Neural cell (in vitro differentiated cells): ENCODE results near the gene NEURL1. TPM values are rescaled to one million over a fixed set of nuclear protein-coding genes. Genes with fewer than 3 reads are reported as not detected.

Source experiments
- H2AFZ ChIP-seq: fragments of 200-600, 300-800 bp; sonication (generic), shearing (Covaris generic); 2 replicates; pipeline ENCODE4 v1.6.0; 2014; ENCODE audit warnings: low read depth, mild to moderate bottlenecking, antibody characterized with exemption, low read length, moderate library complexity
- H3F3A ChIP-seq: fragments of 200-600 bp; shearing (Covaris generic); 2 replicates; pipeline ENCODE4 v1.6.1; 2016; ENCODE audit warnings: mild to moderate bottlenecking, moderate library complexity, mixed read lengths, antibody characterized with exemption, low read length; ENCODE audit not compliant: insufficient read depth, poor library complexity, severe bottlenecking
- H3K27ac ChIP-seq: fragments of 200-600, 300-800 bp; sonication (generic), shearing (Covaris generic); 2 replicates; pipeline ENCODE4 v1.5.1; 2014; ENCODE audit warnings: mild to moderate bottlenecking, low read length, moderate library complexity
- H3K27me3 ChIP-seq: fragments of 300-800, 200-600 bp; sonication (generic), shearing (Covaris generic); 2 replicates; pipeline ENCODE4 v1.6.0; 2014; ENCODE audit warnings: mild to moderate bottlenecking, low read depth, low read length, moderate library complexity; ENCODE audit not compliant: insufficient read depth
- H3K36me3 ChIP-seq: fragments of 300-800, 200-600 bp; sonication (generic), shearing (Covaris generic); 2 replicates; pipeline ENCODE4 v1.5.1; 2014; ENCODE audit warnings: mild to moderate bottlenecking, antibody characterized with exemption, low read length, moderate library complexity; ENCODE audit not compliant: insufficient read depth
- H3K4me2 ChIP-seq: fragments of 300-800, 200-600 bp; sonication (generic), shearing (Covaris generic); 2 replicates; pipeline ENCODE4 v1.6.0; 2014; ENCODE audit warnings: mild to moderate bottlenecking, low read length
- H3K4me3 ChIP-seq: fragments of 300-800, 200-600 bp; sonication (generic), shearing (Covaris generic); 2 replicates; pipeline ENCODE4 v1.5.1; 2014; ENCODE audit warnings: mild to moderate bottlenecking, low read length, moderate library complexity
- H3K79me2 ChIP-seq: fragments of 200-600 bp; shearing (Covaris generic); replicated peaks from 2 replicates; pipeline ENCODE4 v1.6.0; 2014; ENCODE audit warnings: mild to moderate bottlenecking, low read length, moderate library complexity; ENCODE audit not compliant: insufficient read depth
- H3K9ac ChIP-seq: fragments of 300-800, 200-600 bp; sonication (generic), shearing (Covaris generic); 2 replicates; pipeline ENCODE4 v1.6.1; 2016; ENCODE audit warnings: mild to moderate bottlenecking, low read length, mixed read lengths
- H3K9me2 ChIP-seq: fragments of 200-600 bp; shearing (Covaris generic); 2 replicates; pipeline ENCODE4 v1.6.1; 2016; ENCODE audit warnings: mild to moderate bottlenecking, low read length, mixed read lengths; ENCODE audit not compliant: insufficient read depth
- H3K9me3 ChIP-seq: fragments of 200-600, 300-800 bp; sonication (generic), shearing (Covaris generic); 2 replicates; pipeline ENCODE4 v1.6.1; 2016; ENCODE audit warnings: mild to moderate bottlenecking, mixed run types, low read length, moderate library complexity, mixed read lengths
- H4K20me1 ChIP-seq: fragments of 200-600 bp; shearing (Covaris generic); 2 replicates; pipeline ENCODE4 v1.6.1; 2016; ENCODE audit warnings: mild to moderate bottlenecking, mixed run types; ENCODE audit not compliant: insufficient read depth
- CTCF ChIP-seq: fragments of 450-650 bp; IDR thresholded peaks from 2 replicates; pipeline ENCODE4 v1.5.1; 2014; ENCODE audit warnings: antibody characterized with exemption, mild to moderate bottlenecking, moderate library complexity; ENCODE audit not compliant: poor library complexity, severe bottlenecking
- EP300 ChIP-seq: fragments of 450-650 bp; conservative IDR thresholded peaks from 2 replicates; pipeline ENCODE4 v1.6.1; 2014; ENCODE audit warnings: antibody characterized with exemption, mild to moderate bottlenecking, moderate library complexity; ENCODE audit not compliant: poor library complexity, severe bottlenecking
- EZH2 ChIP-seq: fragments of 200-600, 300-800 bp; shearing (Covaris generic), sonication (generic); IDR thresholded peaks from 2 replicates; pipeline ENCODE4 v1.6.1; 2014; ENCODE audit warnings: antibody characterized with exemption, low read length, borderline replicate concordance, mild to moderate bottlenecking; ENCODE audit not compliant: insufficient read depth, poor library complexity, severe bottlenecking
- MXI1 ChIP-seq: fragments of 450-650 bp; conservative IDR thresholded peaks from 2 replicates; pipeline ENCODE4 v1.6.1; 2014; ENCODE audit warnings: antibody characterized with exemption, mild to moderate bottlenecking; ENCODE audit not compliant: poor library complexity, severe bottlenecking
- POLR2AphosphoS5 ChIP-seq: IDR thresholded peaks from 2 replicates; pipeline ENCODE4 v1.6.1; 2012
- RAD21 ChIP-seq: fragments of 450-650 bp; conservative IDR thresholded peaks from 2 replicates; pipeline ENCODE4 v1.6.1; 2014; ENCODE audit warnings: antibody characterized with exemption, mild to moderate bottlenecking, moderate library complexity
- REST ChIP-seq: IDR thresholded peaks from 2 replicates; pipeline ENCODE4 v1.6.1; 2012; ENCODE audit warnings: borderline replicate concordance
- SMC3 ChIP-seq: fragments of 450-650 bp; conservative IDR thresholded peaks from 2 replicates; pipeline ENCODE4 v1.6.1; 2014; ENCODE audit warnings: antibody characterized with exemption, mild to moderate bottlenecking, moderate library complexity; ENCODE audit not compliant: poor library complexity
- TAF1 ChIP-seq: IDR thresholded peaks from 2 replicates; pipeline ENCODE4 v1.6.1; 2012; ENCODE audit warnings: low read depth
- polyA plus RNA-seq: library from polyadenylated mRNA; depleted of rRNA; stranded (reverse); fragments of >200 nt; gene quantifications from 2 replicates; pipeline ENCODE4 v1.2.3, GENCODE V29; 2014

Gene NEURL1
- polyA plus RNA-seq, 1 donor from 2014 or later, result 12.3 TPM

GRCh38 chr10:103580430-103580829 lies 86.9 kb downstream of the NEURL1 start:
- H3K9me3 ChIP-seq, result no peaks in the 10 kb centered on the region
- H3F3A ChIP-seq, result no peaks in the 10 kb centered on the region
- TF ChIP-seq SMC3 (no peak), CTCF (no peak), REST (no peak), TAF1 (no peak), POLR2AphosphoS5 (no peak), EP300 (no peak), EZH2 (no peak), MXI1 (no peak), RAD21 (no peak)
- no peak overlapping the region for H2AFZ ChIP-seq
- H3K9ac ChIP-seq, result no peak overlapping the region
- no peak overlapping the region for H3K27ac ChIP-seq
- no peaks in the 10 kb centered on the region for H3K9me2 ChIP-seq
- no peak overlapping the region for H3K4me3 ChIP-seq
- H3K36me3 ChIP-seq, result no peaks in the 10 kb centered on the region
- no peaks in the 10 kb centered on the region for H4K20me1 ChIP-seq
- H3K4me2 ChIP-seq, result no peak overlapping the region
- H3K27me3 ChIP-seq, result no peaks in the 10 kb centered on the region
- H3K79me2 ChIP-seq, result no peaks in the 10 kb centered on the region

- Histone ChIP-seq H3K27ac (no peak overlapping the region), H3K9me3 (no peaks in the 10 kb centered on the region), H4K20me1 (no peaks in the 10 kb centered on the region), H3K4me3 (no peak overlapping the region), H3F3A (no peaks in the 10 kb centered on the region), H3K36me3 (no peaks in the 10 kb centered on the region), H3K9ac (no peak overlapping the region), H3K9me2 (no peaks in the 10 kb centered on the region), H3K27me3 (no peaks in the 10 kb centered on the region), H3K4me2 (no peak overlapping the region), H3K79me2 (no peaks in the 10 kb centered on the region), H2AFZ (no peak overlapping the region)
- TF ChIP-seq EP300 (no peak), POLR2AphosphoS5 (no peak), RAD21 (no peak), SMC3 (no peak), TAF1 (no peak), MXI1 (no peak), EZH2 (no peak), REST (no peak), CTCF (no peak)
These were observed 88.0 kb downstream of the NEURL1 start for GRCh38 chr10:103581499-103581898.
